CD14-positive monocyte (primary cell): ENCODE results near the gene PDE4D. TPM values are rescaled to one million over a fixed set of nuclear protein-coding genes. Genes with fewer than 3 reads are reported as not detected.

Experiments
- DNase-seq, 3 donors: peaks; one replicate each; pipeline ENCODE4 v3.0.0-alpha.2; 2011 to 2022
- H2AFZ ChIP-seq: 2 replicates; pipeline ENCODE4 v1.6.0; 2012; ENCODE audit warnings: mild to moderate bottlenecking, low read depth, low read length, inconsistent platforms; ENCODE audit not compliant: insufficient read depth, poor library complexity, severe bottlenecking
- H3K27ac ChIP-seq, 2 donors: 1 replicate in 1 of 2; 2 replicates in 1 of 2; pipeline ENCODE4 v1.5.1; 2012 to 2013; ENCODE audit warnings: low read length in 2 of 2, control low read depth in 1 of 2, inconsistent platforms in 1 of 2, low read depth in 1 of 2, mild to moderate bottlenecking in 1 of 2
- H3K27me3 ChIP-seq, 2 donors: one replicate each; pipeline versions ENCODE4 v1.6.0 to v1.6.1; 2011 to 2013; ENCODE audit warnings: low read length in 2 of 2; ENCODE audit not compliant: control insufficient read depth in 2 of 2, insufficient read depth in 2 of 2
- H3K36me3 ChIP-seq, 2 donors: replicated peaks in 1 of 2; 1 replicate in 1 of 2; 2 replicates in 1 of 2; pipeline versions ENCODE4 v1.5.1 to v1.6.1; 2012 to 2013; ENCODE audit warnings: low read length in 2 of 2, control low read depth in 1 of 2, inconsistent platforms in 1 of 2, mild to moderate bottlenecking in 1 of 2; ENCODE audit not compliant: insufficient read depth in 2 of 2, control insufficient read depth in 1 of 2
- H3K4me1 ChIP-seq, 2 donors: 1 replicate in 1 of 2; 2 replicates in 1 of 2; pipeline versions ENCODE4 v1.5.1 to v1.6.1; 2012 to 2013; ENCODE audit warnings: low read length in 2 of 2, control low read depth in 1 of 2, inconsistent platforms in 1 of 2, mild to moderate bottlenecking in 1 of 2, moderate library complexity in 1 of 2; ENCODE audit not compliant: insufficient read depth in 2 of 2, control insufficient read depth in 1 of 2
- H3K4me2 ChIP-seq: replicated peaks from 2 replicates; pipeline ENCODE3; 2012; ENCODE audit warnings: low read length, moderate library complexity, mild to moderate bottlenecking; ENCODE audit not compliant: poor library complexity, severe bottlenecking; ENCODE audit errors: extremely low read depth
- H3K4me3 ChIP-seq, 3 experiments: fragments of 200-600 bp in 1 of 3; sonication (generic) in 1 of 3; replicated peaks in 1 of 3; 1 replicate in 2 of 3; 2 replicates in 1 of 3; pipeline ENCODE4 v1.5.1; 2011 to 2013; ENCODE audit warnings: low read length in 3 of 3, mild to moderate bottlenecking in 3 of 3, control low read depth in 2 of 3, low read depth in 2 of 3, inconsistent platforms in 1 of 3, moderate library complexity in 1 of 3
- H3K79me2 ChIP-seq: 2 replicates; pipeline ENCODE4 v1.6.0; 2012; ENCODE audit warnings: mild to moderate bottlenecking, control low read depth, inconsistent platforms, low read length, moderate library complexity; ENCODE audit not compliant: insufficient read depth
- H3K9ac ChIP-seq: 2 replicates; pipeline ENCODE4 v1.6.0; 2017; ENCODE audit warnings: low read length, mild to moderate bottlenecking; ENCODE audit not compliant: insufficient read depth, poor library complexity, severe bottlenecking
- H3K9me3 ChIP-seq, 2 donors: replicated peaks in 1 of 2; 1 replicate in 1 of 2; 2 replicates in 1 of 2; pipeline versions ENCODE4 v1.5.1 to v1.6.1; 2012 to 2013; ENCODE audit warnings: low read length in 2 of 2, control low read depth in 1 of 2; ENCODE audit not compliant: control insufficient read depth in 1 of 2, insufficient read depth in 1 of 2
- H4K20me1 ChIP-seq: 2 replicates; pipeline ENCODE4 v1.6.0; 2012; ENCODE audit warnings: mild to moderate bottlenecking, low read length, control low read depth, moderate library complexity; ENCODE audit not compliant: insufficient read depth
- H3K27ac Mint-ChIP-seq, 7 donors: one replicate each; pipeline ENCODE4 v1.8.0; 2020; ENCODE audit warnings: mild to moderate bottlenecking in 7 of 7, mixed read lengths in 7 of 7, moderate library complexity in 6 of 7, inconsistent platforms in 2 of 7
- H3K27me3 Mint-ChIP-seq, 3 donors: one replicate each; pipeline ENCODE4 v1.8.0; 2021 to 2022; ENCODE audit warnings: low read depth in 3 of 3, mild to moderate bottlenecking in 3 of 3, mixed read lengths in 3 of 3, moderate library complexity in 3 of 3, inconsistent platforms in 1 of 3
- H3K36me3 Mint-ChIP-seq, 2 donors: one replicate each; pipeline ENCODE4 v1.8.0; 2020; ENCODE audit warnings: mixed read lengths in 2 of 2, inconsistent platforms in 1 of 2, mild to moderate bottlenecking in 1 of 2
- H3K4me1 Mint-ChIP-seq: one replicate; pipeline ENCODE4 v1.8.0; 2020; ENCODE audit warnings: mild to moderate bottlenecking, mixed read lengths
- H3K4me3 Mint-ChIP-seq, 2 donors: one replicate each; pipeline ENCODE4 v1.8.0; 2020; ENCODE audit warnings: mild to moderate bottlenecking in 2 of 2, mixed read lengths in 2 of 2, moderate library complexity in 1 of 2
- H3K9me3 Mint-ChIP-seq, 7 donors: one replicate each; pipeline ENCODE4 v1.8.0; 2020 to 2022; ENCODE audit warnings: mixed read lengths in 7 of 7, mild to moderate bottlenecking in 6 of 7, moderate library complexity in 6 of 7, inconsistent platforms in 2 of 7
- CTCF ChIP-seq: fragments of 200-600 bp; IDR thresholded peaks from one replicate; pipeline ENCODE4 v1.8.0; 2022; ENCODE audit warnings: antibody characterized with exemption, mild to moderate bottlenecking
- WGBS: methylation state at CpG from one replicate; pipeline ENCODE4 v1.1.5; 2013; ENCODE audit warnings: missing lambda C conversion rate; ENCODE audit not compliant: insufficient coverage; 5-methylcytosine and 5-hydroxymethylcytosine counted together
- intact Hi-C, 2 donors: fragments of 100-400 bp; cut with micrococcal nuclease; formaldehyde crosslinking; loops; one replicate each; pipeline versions ENCODE4 v1.15.0 to v1.15.1; 2023
- polyA plus RNA-seq, 3 donors: library from polyadenylated mRNA; depleted of rRNA in 1 of 3; unstranded in 2 of 3; stranded (reverse) in 1 of 3; fragments of 300-500 nt in 2 of 3; fragments of >200 nt in 1 of 3; fragmentation: Illumina TruSeq in 2 of 3; gene quantifications; 1 replicate in 2 of 3; 2 replicates in 1 of 3; pipeline ENCODE4 v1.2.3, GENCODE V29; 2012 to 2021

The PDE4D gene
- polyA plus RNA-seq, 3 donors = 1.9 to 3.4 (median 2.8) TPM

DNA sequence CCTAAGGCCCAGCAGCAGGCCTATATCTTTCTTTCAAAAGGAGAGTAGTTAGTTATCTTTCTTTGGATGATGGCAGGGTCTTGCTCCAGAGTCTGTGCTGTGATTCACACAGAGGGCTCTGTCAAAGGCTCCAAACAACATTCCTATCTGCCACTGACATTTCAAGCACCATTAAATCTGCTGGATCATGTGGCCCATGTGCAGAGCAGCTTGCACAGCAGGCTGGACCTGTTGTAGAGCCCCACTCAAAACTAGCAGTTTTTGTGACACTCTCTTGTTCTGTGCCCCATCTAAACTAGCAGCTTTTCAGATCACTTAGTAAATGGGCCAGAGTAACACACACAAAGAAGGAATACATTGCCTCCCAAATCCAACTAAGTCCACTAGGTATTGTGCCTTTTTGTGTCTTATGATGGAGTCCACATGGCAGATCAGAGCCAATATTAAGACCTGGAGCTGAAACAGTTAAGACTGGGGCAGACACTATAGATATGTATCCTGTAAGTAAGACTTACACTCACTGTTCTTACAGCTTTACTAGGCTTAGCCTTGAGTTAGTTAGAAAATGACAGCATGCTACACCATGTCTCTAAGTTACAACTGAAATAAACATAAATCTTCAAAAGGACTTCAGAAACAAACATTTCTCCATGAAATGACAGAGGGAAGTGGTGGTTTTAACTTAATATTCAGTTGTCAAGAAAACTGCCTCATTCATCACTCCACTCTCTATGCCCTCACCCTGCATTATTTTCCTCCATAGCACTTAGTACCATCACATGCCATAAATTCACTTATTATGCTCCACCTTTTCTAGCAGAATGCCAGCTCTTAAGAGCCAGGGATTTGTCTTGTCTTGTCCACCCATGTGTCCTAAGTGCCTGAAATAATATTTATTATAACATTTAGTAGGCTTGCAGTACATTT, 909.7 kb downstream of the PDE4D start:
- intact Hi-C loops = no loop called here
- Mint-ChIP-seq H3K27me3 (no peaks in the 10 kb centered on the region), H3K9me3 (no peaks in the 10 kb centered on the region), H3K27ac (peak overlapping the region in 1 of 7 donors; percentile 35), H3K36me3 (peaks cover 17 to 32% of the 10 kb centered on the region in 2 donors), H3K4me3 (no peak overlapping the region), H3K4me1 (no peaks in the 10 kb centered on the region)
- Histone ChIP-seq H3K4me3 (no peak overlapping the region), H3K4me1 (no peaks in the 10 kb centered on the region), H3K79me2 (no peaks in the 10 kb centered on the region), H3K27me3 (no peaks in the 10 kb centered on the region), H2AFZ (no peak overlapping the region), H3K27ac (no peak overlapping the region), H3K4me2 (no peak overlapping the region), H3K9ac (no peak overlapping the region), H3K36me3 (peaks cover 7 to 39% of the 10 kb centered on the region in 2 donors), H4K20me1 (no peaks in the 10 kb centered on the region), H3K9me3 (no peaks in the 10 kb centered on the region)
- no peak for DNase-seq
- TF ChIP-seq CTCF = no peak

- DNase-seq = no peak
- no peaks in the 10 kb centered on the region for H4K20me1 ChIP-seq
- TF ChIP-seq CTCF = no peak
- H3K9ac ChIP-seq = no peak overlapping the region
- no peak overlapping the region for H3K4me3 ChIP-seq
- Mint-ChIP-seq H3K4me3 (no peak overlapping the region), H3K36me3 (peaks cover 28 to 36% of the 10 kb centered on the region in 2 donors), H3K27ac (no peak overlapping the region), H3K4me1 (no peaks in the 10 kb centered on the region), H3K27me3 (no peaks in the 10 kb centered on the region), H3K9me3 (no peaks in the 10 kb centered on the region)
- no peaks in the 10 kb centered on the region for H3K27me3 ChIP-seq
- H2AFZ ChIP-seq = no peak overlapping the region
- no peak overlapping the region for H3K4me2 ChIP-seq
- no peaks in the 10 kb centered on the region for H3K4me1 ChIP-seq
- 100% methylated on average over 1 of the region's 2 CpGs for WGBS
- intact Hi-C loops = no loop called here
- no peak overlapping the region for H3K27ac ChIP-seq
- H3K36me3 ChIP-seq = peaks cover 5 to 53% of the 10 kb centered on the region in 2 donors
- H3K79me2 ChIP-seq = no peaks in the 10 kb centered on the region
- H3K9me3 ChIP-seq = no peaks in the 10 kb centered on the region
These were observed 912.6 kb downstream of the PDE4D start for GRCh38 chr5:58980890-58981289.
